Thyroid gland (tissue), 4 donors: Measurements from ENCODE around the gene AVPI1.
A peak's percentile ranks its signal among the peaks of the same experiment; 100 is the strongest.

Experiments used
- POLR2A ChIP-seq, 2 donors: fragments of 450-650 bp; IDR thresholded peaks; one replicate each; pipeline ENCODE4 v1.6.1; 2017; ENCODE audit warnings: antibody characterized with exemption in 2 of 2, mild to moderate bottlenecking in 2 of 2, moderate library complexity in 1 of 2
- TF ChIP-seq, protein P1 (sequence below), 6 experiments: fragments of 200-600 bp in 3 of 6; fragments of 450-650 bp in 3 of 6; sonication (generic) in 3 of 6; IDR thresholded peaks; one replicate each; pipeline ENCODE4 v1.5.1; 2016 to 2019; ENCODE audit warnings: antibody characterized with exemption in 6 of 6, mild to moderate bottlenecking in 2 of 6, inconsistent platforms in 1 of 6, moderate library complexity in 1 of 6

DNA sequence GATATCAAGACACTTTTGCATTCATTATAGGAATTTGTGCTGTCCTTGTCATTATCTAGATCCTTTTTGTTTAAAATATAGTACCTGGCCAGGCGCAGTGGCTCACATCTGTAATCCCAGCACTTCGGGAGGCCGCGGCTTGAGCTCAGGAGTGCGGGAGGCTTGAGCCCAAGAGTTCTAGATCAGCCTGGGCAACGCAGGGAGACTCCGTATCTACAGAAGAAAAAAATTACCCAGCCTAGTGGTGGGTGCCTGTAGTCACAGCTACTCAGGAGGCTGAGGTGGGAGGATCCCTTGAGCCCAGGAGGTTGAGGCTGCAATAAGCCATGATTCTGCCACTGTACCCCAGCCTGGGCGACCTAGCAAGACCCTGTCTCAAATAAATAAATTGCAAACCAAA lies 53.1 kb downstream of the AVPI1 start:
- TF ChIP-seq, protein P1, sequence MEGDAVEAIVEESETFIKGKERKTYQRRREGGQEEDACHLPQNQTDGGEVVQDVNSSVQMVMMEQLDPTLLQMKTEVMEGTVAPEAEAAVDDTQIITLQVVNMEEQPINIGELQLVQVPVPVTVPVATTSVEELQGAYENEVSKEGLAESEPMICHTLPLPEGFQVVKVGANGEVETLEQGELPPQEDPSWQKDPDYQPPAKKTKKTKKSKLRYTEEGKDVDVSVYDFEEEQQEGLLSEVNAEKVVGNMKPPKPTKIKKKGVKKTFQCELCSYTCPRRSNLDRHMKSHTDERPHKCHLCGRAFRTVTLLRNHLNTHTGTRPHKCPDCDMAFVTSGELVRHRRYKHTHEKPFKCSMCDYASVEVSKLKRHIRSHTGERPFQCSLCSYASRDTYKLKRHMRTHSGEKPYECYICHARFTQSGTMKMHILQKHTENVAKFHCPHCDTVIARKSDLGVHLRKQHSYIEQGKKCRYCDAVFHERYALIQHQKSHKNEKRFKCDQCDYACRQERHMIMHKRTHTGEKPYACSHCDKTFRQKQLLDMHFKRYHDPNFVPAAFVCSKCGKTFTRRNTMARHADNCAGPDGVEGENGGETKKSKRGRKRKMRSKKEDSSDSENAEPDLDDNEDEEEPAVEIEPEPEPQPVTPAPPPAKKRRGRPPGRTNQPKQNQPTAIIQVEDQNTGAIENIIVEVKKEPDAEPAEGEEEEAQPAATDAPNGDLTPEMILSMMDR (IDR thresholded peaks at IDR 0.05) = peak in 3 of 6 experiments; percentile 5 to 29 (median 23)
- TF ChIP-seq POLR2A (IDR thresholded peaks at IDR 0.05) = no peak
